Tongue (tissue), 2 donors: ENCODE measurements around the gene MCC. TPM values are rescaled to one million over a fixed set of nuclear protein-coding genes. Genes with fewer than 3 reads are reported as not detected.
"Not testable (repeated sequence)": the region's sequence is repeated elsewhere in the genome, so short reads cannot be mapped to it uniquely, and the experiment has no call there.

ENCODE experiments used
- DNase-seq: peaks from one replicate; pipeline ENCODE4 v3.0.0-alpha.2; 2015
- total RNA-seq: library from RNA; depleted of rRNA; stranded (reverse); fragments of >200 nt; gene quantifications from one replicate; pipeline ENCODE4 v1.2.3, GENCODE V29; 2014

Gene MCC
- total RNA-seq, 1 donor from 2014 or later: 51.2 TPM

- not testable (repeated sequence) for DNase-seq
Observed at GRCh38 chr5:113076649-113077048, 411.6 kb downstream of the MCC start.

DNA sequence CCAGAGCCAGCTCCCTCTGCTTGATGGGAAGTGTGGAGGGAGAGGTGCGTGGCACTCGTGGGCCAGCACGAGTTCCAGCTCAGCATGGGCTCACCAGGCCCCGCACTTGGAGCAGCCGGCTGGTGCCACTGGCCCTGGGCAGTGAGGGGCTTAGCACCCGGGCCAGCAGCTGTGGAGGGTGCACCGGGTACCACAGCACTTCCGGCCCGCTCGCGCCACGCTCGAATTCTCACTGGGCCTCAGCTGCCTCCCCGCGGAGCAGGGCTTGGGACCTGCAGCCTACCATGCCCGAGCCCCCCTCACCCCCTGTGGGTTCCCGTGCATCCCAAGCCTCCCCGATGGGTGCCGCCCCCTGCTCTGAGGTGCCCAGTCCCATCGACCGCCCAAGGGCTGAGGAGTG lies 413.2 kb downstream of the MCC start:
- DNase-seq: no peak

DNA sequence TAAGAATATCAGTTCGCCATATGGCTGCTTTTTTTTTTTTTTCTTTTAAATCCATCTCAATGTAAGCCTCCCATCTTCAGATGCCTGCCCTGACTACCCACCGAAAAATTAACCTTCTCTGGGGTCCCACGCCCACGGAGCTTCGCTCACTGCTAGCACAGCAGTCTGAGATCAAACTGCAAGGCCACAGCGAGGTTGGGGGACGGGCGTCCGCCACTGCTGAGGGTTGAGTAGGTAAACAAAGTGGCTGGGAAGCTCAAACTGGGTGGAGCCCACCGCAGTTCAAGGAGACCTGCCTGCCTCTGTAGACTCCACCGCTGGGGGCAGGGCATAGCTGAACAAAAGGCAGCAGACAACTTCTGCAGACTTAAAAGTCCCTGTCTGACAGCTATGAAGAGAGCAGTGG lies 414.6 kb downstream of the MCC start:
- not testable (repeated sequence) for DNase-seq

- DNase-seq: no peak
Observed at GRCh38 chr5:113071401-113071800, 416.9 kb downstream of the MCC start.

DNA sequence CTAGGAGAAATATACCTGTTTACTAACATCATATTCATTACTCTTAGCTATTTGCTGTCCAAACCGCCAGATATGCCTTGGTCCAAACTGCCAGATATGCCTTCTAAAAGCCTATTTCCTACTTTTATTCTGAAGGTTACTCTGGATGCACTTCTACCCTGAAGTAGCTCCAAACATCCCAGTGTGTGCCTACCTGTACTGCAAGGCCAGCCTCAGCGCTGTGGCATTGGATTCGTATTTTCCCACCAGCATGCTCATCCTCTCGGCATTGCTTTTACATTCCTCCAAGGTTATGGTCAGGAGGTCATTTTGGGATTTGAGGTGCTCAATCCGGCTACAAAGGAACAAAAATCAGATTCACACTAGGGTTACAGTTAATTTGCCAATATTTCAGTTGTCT lies 417.4 kb downstream of the MCC start:
- no peak for DNase-seq

GRCh38 chr5:113068559-113068958 lies 419.7 kb downstream of the MCC start:
- DNase-seq: peak; percentile 35

DNA sequence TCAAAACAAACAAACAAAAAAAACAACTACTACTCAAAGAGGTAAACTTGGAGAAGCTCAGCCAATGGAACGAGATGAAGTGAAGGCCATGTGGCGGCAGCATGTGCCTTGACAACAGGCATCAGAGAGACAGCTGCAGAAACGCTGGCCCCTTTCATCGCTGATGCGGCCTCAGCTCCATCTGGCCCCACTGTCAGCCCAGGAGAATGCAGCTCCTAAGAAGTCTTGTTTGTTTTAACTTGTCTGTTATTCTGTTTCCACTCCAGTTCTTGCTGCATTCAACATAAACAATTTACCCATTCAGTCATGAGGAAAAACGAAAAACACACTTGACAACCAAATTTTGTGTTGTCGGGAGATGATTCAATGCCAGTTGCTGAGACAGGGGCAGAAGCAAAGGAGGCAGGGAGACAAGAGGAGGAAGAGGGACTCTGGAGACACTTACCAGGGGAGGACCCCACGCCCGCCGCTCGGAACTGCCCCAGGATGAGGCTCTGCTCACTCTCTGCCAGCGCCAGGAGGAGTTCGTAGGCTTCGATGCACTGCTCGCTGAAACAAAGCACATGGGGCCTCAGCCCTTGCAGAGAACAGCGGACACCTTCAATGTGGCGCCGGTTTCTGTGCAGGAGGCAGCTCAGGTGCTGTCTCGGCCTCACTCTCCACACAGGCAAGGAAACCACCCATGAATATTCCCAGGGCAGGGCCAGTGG lies 420.5 kb downstream of the MCC start:
- DNase-seq: peak; percentile 86

DNA sequence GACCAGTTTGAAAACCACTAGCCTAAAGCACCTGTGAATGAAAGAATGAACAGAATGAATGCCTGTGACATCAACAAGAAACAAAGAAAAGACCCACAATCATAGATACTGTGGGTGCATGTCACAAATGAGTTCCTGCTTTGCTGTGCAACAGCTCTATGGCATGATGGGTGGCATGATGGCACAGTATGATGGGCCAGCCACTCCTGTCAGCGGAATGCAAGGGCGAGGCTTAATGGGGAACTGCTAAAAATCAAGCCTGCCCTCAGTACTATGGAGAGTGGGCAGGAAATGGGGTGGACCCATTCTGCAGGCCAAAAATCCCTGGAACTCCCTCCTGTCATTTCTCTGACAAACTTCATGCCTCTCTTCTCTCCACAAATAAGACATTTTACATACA lies 422.6 kb downstream of the MCC start:
- DNase-seq: no peak

DNA sequence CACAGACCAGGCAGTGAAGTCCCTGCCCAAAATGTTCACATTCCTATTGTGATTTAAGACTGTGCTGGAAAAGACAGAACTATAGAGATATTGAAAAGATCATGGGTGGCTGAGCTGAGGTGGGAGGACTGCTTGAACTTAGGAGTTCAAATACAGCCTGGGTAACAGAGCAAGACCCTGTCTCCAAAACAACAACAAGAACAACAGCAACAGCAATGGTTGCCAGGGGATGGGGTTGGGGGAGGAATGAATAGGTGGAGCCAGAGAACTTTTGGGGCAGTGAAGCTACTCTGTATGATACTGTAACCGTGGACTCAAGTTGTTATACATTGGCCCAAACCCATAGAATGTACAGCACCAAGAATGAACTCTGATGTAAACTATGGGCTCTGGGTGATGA lies 423.4 kb downstream of the MCC start:
- DNase-seq: no peak

DNA sequence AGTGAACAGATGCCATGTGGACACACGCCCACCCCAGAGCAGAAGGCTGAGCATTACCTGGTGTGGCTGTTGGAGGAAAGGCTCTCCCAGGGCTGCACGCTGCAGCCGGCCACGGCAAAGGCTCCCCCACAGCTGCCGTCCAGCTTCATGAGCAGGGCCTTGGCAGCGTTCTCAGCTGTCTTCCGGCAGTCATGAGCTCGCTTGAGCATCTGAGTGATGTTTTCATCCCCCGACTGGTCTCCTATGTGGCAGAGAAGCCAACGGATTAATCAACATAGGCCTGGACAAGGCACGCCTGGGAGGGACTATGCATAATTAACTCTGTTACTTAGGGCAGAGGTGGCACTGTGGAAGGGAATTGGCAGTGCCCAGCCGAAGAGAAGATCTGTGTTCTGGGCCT lies 424.3 kb downstream of the MCC start:
- DNase-seq: peak; percentile 92

- no peak for DNase-seq
Observed at GRCh38 chr5:113062869-113063508, 425.3 kb downstream of the MCC start.

- DNase-seq: peak; percentile 48
Observed at GRCh38 chr5:113061846-113062780, 426.1 kb downstream of the MCC start.

DNA sequence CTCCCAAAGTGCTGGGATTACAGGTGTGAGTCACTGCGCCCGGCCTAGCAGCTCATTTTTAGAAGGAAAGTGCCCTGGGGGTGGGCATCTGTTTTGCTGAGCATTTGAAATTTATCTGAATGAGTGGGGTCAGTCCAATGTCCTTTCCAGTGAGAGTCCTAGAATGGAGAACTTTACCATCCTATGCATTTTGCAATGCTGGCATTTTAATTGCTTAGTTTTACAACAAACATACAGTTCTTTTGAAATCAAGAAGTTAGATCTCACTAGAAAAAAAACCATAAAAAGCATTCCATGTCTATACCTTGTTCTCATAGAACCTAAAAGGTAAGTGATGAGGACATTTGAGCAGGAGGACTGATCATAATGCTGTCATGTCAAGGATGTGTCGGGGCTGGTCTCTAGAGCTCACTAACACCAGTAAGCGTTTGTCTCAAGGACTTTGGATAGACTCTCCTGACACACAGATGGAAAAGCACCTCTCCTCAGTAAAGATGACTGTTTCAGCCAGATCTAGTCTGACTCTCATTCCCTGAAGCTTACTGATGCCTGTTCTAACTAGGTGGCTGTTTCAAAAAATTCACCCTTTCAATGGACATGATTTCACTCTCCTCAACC lies 427.7 kb downstream of the MCC start:
- no peak for DNase-seq

- DNase-seq: peak; percentile 68
Observed at GRCh38 chr5:113059232-113060040, 428.8 kb downstream of the MCC start.

- DNase-seq: no peak
Observed at GRCh38 chr5:113058706-113059226, 429.5 kb downstream of the MCC start.

GRCh38 chr5:113058269-113058668 lies 430.0 kb downstream of the MCC start:
- no peak for DNase-seq

GRCh38 chr5:113057557-113057984 lies 430.7 kb downstream of the MCC start:
- no peak for DNase-seq

DNA sequence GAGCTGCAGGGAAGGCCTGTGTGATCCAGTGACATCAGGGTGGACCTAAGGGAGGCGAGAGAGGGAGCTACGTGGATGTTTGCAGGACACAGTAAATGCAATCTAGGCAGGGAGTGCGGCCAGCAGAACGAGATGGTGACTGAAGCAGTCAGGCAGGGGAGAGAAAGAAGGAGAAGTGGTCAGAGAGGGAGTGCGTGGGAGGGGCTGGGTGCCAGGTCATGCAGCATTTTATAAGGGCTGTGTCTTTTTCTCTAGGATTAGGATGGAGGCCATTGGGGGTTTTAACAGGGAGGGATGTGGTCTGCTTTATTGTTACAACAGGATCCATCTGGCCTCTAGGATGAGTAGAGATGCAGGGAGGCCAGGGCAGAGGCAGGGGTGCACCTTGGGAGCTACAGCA lies 431.3 kb downstream of the MCC start:
- no peak for DNase-seq

DNA sequence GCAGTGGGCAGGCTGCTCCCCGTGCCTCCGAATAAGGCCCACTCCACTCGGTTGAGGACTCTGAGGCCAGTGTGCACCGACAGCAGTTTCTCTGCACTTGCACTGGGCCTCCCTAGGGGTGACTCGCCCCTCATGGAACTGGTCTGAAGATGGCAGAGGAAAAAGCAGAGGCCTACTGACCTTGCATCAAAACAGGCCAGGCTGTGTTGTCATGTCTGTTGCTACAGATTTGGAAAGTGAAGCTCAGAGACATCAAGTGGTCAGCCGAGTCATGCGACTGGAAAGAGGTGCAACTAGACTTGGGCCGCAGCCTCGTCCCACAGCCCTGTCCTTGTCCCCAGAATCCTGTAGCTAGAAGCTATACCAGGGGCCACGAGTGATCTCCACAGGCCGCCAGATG lies 433.4 kb downstream of the MCC start:
- DNase-seq: no peak

DNA sequence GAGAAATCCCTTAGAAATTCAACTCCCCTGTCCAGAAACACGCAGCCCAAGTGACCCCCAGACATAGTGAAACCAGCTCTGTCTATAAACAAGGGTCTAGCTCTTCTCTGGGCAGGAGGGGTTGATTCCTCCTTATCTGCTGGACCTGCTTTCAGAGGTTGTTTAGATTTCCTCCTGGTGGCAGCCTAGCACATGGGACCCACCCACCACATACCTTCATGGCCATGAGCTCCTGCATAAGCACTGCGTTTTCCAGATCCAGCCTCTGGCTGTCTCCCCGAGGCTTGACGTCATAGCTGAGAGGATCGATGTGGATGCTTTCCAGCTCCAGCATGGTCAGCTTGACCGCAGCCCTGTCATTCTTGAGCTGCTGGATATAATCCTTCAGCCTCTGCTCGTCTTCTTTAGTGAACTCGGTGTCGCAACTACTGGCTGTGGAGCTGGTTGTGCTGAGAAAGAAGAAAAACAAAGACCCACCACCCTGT lies 434.7 kb downstream of the MCC start:
- no peak for DNase-seq
